GM04504 (cell line): Measurements from ENCODE around the gene PHETA2.

Experiments used
- DNase-seq: peaks from one replicate; pipeline ENCODE4 v3.0.0-alpha.2; 2012; ENCODE audit warnings: low read depth

Gene PHETA2, protein sequence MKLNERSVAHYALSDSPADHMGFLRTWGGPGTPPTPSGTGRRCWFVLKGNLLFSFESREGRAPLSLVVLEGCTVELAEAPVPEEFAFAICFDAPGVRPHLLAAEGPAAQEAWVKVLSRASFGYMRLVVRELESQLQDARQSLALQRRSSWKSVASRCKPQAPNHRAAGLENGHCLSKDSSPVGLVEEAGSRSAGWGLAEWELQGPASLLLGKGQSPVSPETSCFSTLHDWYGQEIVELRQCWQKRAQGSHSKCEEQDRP

DNA sequence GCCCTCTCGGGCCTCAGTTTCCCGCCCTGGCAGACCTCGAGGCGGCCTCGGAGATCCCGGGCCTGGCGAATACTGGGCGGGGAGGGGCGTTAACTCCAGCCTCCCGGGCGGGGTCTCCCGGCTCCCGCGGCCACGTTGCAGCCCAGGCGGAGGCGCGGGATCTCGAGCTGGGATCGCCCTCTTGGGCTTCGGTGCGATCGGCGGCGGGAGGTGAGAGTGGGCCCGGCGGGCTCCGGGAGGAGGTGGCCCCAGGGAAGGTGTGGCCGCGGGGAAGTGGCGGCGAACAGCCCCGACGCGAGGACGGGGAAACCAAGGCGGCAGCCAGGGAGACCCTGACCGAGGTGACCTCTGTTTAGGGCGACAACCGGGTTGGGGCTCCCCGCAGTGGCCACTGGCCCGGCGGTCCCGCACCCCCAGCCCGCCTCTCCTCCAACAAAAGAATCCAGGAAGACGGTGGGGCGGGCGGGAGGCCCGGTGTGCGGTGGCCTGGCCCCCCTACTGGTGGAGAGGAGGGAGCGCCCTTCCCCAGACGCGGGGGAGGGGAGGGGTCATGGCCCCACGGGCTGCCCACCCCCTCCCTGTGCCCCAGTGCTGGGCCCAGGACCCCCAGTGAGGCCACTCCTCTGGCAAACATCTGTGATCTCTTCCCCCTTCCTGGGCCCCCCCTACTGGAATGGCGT lies at the start of gene PHETA2:
Gene PHETA2 (plus strand): TSS at position 117 of the 680 bp plus-strand sequence. CDS start 3,046 bp downstream, outside the sequence.
- DNase-seq: peak; percentile 30

DNA sequence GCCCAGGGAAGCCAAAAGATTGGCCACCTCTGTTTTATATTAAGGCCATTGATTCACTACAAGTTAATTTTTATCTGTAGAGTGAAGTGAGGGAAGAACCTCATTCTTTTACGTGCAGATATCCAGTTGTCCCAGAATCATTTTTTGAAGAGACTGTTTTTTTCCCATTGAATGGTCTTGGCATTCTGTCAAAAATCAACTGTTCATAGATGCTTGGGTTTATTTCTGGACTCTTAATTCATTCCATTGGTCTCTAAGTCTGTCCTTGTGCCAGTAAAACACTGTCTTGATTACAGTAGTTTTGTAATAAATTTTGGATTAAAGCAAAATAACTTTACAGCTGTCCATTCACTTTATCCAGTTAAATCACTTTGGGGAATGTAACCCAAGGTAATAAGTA lies 48.6 kb upstream of the PHETA2 start:
- no peak for DNase-seq

DNA sequence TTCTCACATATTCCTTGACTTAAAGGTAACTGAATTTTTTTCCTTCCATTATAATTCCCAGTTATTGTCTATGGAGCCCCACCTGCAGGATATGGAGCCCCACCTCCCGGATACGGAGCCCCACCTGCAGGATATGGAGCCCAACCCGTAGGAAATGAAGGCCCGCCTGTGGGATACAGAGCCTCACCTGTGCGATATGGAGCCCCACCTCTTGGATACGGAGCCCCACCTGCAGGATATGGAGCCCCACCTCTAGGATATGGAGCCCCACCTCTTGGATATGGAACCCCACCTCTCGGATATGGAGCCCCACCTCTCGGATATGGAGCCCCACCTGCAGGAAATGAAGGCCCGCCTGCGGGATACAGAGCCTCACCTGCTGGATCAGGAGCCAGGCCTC lies 47.3 kb upstream of the PHETA2 start:
- no peak for DNase-seq

DNA sequence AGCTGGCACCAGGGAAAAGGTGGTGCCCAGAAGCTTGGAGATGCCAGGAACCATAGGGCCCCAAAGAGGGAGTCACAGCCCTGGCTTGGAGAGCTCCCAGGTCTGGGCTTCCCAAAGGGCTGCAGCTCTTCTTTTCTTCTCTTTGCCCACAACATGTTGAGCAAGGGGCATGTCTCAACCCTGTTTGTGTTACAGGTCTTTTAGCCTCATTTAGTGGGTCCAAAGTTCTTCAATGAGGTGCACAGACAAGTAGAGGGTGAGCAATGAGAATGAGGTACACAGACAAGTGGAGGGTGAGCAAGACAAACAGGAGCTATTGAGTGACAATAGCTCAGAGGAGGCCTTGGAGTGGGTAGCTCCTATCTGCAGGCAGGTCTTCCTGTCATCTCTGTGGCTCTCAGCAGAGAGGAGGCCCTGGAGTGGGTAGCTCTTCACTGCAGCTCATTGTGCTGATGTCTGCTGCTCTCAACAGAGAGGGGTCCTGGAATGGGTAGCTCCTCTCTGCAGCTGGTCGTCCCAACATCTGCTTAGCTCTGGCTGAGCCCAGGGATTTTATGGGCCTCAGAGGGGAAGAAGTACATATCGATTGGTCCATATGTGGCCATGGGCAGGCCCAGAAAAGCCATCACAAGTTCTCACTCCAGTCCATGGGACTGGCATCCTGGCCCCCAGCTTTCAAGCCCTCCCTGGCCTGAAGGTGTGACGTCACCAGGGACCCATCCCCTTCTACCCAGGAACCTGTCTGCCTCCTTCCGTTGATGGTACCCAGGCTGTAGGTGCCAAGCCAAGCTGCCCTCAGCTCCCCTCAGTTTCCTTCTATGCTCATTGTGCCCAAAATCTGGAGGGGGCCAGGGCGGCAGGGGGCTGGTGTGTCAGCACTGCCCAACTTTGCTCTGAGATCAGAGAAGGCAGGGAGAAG lies 40.5 kb upstream of the PHETA2 start:
- no peak for DNase-seq

DNA sequence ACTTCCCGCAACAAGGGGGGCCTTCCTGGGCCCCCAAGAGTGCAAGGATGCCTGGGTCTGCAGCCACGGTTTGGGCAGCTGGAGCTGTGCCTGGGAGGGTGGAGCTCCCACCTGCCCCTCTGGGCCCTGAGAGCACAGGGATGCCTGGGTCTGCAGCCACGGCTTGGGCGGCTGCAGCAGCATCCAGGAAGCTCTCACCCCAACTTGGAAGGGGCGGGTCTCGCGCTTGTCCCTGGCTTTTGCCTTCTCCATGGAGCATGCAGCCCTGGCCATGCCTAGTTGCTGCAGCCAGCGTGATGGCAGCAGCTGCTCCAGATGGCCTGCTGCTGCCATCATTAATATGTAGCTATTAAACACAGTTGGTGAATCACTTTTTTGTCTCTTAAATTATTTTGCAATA lies 38.8 kb upstream of the PHETA2 start:
- DNase-seq: no peak

DNA sequence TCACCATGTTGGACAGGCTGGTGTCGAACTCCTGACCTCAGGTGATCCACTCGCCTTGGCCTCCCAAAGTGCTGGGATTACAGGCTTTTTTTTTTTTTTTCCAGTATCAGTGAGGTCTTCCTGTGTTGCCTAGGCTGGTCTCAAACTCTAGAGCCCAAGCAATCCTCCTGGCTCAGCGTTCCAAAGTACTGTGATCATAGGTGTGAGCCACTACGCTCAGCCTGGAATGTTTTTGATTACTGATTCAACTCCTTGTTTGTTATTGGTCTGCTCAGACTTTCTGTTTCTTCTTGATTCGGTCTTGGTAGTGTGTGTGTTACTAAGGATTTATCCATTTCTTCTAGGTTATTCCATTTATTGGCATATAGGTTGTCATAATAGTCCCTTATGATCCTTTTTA lies 34.8 kb upstream of the PHETA2 start:
- DNase-seq: peak; percentile 1

DNA sequence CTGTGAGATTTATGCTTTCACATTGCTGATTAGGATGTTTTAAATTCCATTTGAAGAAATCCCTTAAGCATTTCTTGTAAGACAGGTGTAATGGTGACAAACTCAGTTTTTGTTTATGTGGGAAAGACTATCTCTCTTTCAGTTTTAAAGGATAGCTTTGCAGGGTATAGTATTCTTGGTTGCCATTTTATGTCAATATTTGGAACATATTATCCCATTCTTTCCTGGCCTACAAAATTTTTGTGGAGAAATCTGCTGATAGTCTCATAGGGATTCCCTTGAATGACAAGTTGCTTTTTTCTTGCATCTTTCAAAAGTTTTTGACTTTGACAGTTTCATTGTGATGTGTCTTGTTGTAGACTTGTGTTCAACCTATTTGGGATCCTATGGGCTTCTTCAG lies 32.3 kb upstream of the PHETA2 start:
- no peak for DNase-seq

DNA sequence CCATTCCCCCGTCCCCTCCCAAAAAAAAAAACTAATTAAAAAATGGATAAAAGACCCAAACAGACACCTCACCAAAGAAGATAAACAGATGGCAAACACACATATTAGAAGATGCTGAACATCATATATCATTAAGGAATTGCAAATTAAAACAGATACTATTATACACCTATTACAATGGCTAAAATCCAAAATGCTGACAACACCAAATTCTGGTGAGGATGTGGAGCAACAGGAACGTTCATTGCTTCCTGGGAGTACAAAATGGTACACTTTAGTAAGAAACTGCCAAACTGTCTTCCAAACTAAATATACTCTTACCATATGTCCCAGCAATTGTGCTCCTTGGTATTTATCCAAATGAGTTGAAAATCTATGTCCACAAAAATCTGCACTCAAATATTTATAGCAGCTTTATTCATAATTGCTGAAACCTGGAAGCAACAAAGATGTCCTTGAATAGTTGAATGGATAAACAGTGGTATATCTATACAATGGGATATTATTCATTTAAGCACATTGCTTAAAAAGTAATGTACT lies 23.3 kb upstream of the PHETA2 start:
- DNase-seq: no peak

DNA sequence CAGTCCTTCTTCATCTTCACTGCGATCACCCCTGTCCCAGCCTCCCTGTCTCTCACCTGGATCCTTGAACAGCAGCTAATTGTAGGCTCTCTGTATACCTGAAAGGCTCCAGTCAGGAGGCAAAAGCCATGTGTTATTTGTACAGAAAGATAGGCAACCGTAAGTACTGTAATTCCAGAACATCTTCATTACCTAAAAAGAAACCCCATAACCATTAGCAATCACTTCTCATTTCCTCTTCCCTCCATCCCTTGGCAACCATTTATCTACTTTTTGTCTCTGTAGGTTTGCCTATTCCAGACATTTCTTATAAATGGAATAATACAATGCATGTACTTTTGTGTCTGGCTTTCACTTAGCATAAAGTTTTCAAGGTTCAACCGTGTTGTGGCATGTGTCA lies 21.3 kb upstream of the PHETA2 start:
- no peak for DNase-seq

DNA sequence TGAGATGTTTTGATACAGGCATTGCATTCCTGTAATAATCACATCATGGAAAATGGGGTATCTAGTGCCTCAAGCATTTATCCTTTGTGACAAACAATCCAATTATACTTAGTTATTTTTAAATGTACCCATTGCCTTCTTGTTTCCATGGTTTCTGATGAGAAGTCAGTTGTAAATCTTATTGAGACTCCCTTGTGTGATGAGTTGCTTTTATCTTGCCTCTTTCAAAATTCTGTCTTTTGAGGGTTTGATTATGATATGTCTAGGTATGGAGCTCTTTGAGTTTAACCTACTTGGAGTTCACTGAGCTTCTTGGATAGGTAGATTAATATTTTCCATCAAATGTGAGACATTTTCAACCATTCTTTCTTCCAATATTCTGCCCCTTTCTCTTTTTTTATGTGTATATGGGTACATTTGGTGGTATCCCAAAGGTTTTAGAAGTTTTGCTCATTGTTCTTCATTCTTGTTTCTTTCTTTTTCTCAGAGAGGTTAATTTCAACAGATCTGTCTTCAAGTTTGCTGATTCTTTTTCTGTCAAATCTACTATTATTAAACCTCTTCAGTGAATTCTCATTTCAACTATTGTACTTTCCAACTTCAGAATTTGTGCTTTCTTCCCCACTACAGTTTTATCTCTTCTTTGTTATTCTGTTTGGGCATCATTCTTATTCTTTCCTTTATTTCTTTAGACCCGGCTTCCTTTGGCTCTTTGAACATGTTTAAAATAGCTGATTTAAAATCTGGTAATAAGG lies 17.1 kb upstream of the PHETA2 start:
- no peak for DNase-seq

DNA sequence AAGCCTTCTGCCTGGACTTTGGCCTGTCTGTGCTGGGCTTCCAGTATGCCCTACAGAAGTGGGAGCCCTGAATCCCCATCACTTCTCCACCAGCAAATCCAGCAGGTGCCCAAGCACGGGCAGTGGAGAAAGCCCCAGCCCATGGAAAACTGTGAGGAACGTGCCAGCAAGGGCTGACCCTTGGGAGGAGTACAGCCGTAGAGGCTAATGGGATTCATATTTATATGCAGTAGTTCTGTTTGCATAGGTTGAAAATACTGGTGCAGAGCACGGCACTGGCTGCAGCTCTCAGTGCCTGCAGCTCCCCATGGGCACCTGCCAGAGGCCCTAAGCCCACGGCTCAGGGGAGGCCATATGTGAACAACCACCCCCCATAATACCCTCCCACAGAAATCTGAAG lies 13.6 kb upstream of the PHETA2 start:
- no peak for DNase-seq

DNA sequence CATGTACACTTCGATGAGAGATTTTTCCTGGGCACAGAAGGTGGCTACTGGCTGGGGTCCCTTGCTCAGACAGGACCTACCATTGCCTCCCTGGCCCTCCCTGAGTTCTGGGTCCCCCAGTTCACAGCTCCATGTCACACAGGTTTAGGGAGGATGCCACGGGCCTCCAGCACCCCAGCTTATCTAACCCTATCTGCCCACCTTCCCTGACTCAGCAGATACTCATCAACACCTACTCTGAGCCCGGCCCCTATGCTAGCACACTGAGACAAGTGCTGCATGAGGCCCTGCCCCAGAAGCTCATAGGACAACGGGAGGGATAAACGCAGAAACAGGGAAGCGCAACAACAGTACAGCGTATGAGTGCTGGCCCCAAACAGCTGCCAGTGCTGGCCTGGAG lies 13.0 kb upstream of the PHETA2 start:
- no peak for DNase-seq

DNA sequence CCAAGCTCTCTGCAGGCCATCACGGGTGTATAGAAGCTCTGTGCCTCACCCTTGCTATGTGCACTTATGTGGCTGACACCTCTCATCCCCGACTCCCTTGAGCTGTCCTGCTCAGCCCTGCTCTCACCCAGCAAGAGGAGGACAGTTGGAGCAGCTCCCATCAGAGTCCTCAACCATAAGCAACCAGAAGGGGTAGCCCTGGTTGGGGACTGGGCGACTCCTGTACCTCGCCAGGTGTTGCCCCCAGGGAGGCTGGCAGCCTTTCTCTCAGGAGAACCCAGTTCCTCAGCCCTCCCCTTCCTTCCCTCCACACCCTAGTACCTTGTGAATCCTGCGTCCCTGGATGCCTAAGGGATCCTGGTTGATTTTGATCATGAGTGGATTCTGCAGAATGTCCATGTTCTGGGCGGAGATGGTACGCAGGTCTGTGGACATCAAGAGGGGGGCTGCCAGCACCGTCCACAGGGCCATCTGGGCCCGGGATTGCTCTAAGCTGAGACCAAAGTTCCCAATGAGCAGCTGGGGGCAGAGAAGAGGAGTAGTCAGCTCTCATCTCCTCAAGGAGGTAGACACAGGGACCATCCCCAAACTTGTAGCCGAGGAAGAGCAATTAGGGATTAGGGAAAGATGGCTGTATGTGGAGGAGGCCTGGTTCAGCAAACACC lies 11.4 kb upstream of the PHETA2 start:
- no peak for DNase-seq

DNA sequence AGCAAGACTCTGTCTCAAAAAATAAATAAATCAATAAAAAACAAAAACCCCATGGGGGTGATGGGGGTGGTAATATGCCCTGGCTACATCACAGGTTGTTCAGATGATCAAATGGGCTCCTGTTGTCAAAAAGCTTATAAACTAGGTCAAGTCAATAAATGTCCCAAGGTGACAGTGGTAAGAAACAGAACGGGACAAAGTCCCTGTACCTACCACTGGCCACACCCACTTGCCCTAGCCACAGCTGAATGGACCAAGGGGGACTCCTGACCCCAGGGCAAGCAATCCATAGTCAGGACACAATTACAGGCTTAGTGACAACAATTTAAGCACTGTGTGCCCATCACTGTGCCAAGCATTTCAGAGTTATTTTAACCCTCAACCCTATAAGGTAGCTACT lies 9.4 kb upstream of the PHETA2 start:
- no peak for DNase-seq

DNA sequence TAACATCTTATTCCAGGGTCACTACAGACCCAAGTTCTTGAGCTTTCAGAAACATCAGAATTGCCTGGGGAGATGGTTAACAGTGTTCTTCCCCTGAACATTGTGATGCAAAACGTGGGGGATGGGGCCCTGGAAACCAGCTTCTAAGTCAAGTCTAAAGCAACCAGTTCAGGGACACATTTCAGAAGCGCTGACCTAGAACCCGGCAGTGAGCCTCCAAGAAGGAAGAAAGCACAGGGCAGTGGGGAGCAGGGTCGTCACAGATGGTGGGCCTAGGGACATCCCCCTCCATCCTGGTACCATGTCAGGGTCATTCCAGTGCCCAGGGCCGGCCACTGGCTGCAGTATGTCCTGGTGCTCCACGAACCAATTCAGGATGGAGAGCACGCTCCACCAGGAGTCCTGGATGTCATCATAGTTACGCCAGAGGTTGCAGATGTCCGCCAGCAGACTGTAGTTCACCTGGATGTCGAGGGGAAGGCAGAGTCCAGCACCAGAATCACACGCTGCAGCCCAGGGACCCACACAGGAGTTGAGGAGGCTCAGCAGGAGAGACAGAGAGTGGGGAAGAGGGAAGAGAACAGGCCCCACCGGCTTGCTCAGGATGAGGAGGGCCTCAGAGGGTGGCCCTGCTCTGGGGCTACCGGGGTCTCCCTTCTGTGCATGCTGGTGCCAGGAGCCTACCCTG lies 8.5 kb upstream of the PHETA2 start:
- no peak for DNase-seq

DNA sequence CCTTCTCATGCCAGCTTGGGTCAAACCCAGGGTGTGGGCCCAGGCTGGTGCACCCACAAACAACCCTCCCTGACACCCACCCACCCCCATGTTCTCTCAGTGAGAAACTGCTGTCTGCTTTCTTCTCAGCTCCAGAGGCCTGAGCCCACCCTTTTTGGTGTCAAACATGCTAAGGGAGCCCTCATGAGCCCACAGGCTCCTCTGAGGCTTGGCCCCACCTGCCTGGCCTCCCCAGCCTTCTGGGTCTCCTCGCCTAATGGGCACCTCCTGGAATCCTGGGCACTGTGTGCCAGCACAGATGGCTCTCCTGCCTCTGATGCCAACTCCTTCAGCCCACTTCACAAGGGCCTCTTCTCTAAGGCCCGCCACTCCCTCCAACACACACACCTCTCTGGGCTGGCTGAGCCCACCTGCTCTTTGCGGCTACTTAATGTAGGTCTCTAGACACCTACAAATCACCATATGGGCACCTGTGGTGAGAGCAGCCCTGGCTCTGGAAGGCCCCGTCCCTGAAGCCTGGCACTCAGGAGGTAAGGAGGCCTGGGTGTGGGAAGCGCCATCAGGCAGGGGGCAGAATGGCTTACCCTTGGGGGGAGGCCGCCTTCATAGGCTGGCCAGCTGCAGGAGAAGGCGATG lies 7.8 kb upstream of the PHETA2 start:
- no peak for DNase-seq

DNA sequence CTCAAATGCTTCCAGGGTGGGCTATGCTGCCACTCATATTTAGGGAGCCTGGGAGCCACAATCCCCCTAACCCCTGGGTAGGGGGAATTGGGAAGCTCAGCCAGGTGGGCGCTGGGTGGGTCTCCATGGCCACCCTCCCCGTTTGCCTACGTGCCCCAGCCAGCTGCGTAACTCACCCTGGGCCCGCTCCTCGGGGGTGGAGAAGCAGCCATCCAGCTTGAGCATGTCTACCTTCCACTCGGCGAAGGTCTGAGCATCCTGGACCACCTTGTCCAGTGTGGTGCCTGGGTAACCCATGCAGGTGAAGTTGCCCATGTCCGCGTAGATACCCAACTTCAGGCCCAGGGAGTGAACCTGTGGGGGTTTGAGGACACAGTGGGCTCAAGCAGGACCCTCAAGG lies 7.1 kb upstream of the PHETA2 start:
- no peak for DNase-seq

DNA sequence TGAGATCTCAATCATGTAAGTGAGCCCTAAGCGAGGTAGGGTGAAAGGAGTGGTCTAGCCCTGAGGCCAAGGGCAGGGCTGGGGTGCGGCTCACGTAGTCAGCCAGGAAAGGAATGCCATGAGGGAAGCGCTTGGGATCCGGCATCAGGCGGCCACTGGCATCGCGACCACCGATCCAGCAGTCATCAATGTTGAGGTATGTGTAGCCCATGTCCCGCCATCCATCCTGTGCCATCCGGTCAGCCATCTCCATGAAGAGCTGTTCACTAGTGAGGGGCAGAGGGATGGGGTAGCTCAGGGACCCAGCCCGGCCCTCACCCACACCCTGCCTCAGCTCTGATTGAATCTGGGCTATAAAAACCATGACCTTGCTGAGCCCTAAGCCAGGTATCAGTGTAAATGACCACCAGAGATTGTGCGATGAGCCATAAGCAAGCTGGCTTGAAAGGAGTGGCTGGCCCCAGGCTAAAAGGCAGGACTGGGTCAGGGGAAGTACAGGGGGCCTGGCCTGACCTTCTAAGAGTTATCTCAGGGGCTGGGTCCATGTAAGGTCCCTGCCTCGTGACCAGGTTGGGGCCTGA lies 6.3 kb upstream of the PHETA2 start:
- DNase-seq: no peak

DNA sequence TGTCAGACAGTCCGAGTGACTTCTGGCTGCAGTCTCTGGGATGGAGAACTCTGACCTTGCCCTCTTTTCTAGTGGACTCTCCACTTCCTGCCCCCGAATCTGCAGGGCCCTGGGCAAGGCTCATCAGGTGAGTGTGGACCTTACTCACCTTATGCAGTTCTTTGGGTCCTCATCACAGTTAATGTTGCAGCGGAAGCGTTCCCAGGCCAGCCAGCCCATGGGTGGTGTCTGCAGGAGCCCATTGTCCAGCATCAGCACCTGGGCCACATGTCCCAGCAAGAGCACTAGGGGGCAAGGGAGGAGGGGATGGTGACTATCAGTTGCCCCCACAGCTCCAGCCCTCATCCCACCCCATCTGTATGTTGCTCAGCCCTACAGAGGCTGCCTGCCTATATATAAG lies 5.8 kb upstream of the PHETA2 start:
- no peak for DNase-seq
